CD14-positive monocyte (primary cell): Measurements from ENCODE around the gene RERE. TPM values are rescaled to one million over a fixed set of nuclear protein-coding genes. Genes with fewer than 3 reads are reported as not detected.

ENCODE experiments used
- DNase-seq, 3 donors: peaks; one replicate each; pipeline ENCODE4 v3.0.0-alpha.2; 2011 to 2022
- H2AFZ ChIP-seq: 2 replicates; pipeline ENCODE4 v1.6.0; 2012; ENCODE audit warnings: mild to moderate bottlenecking, low read depth, low read length, inconsistent platforms; ENCODE audit not compliant: insufficient read depth, poor library complexity, severe bottlenecking
- H3K27ac ChIP-seq, 2 donors: 1 replicate in 1 of 2; 2 replicates in 1 of 2; pipeline ENCODE4 v1.5.1; 2012 to 2013; ENCODE audit warnings: low read length in 2 of 2, control low read depth in 1 of 2, inconsistent platforms in 1 of 2, low read depth in 1 of 2, mild to moderate bottlenecking in 1 of 2
- H3K27me3 ChIP-seq, 2 donors: one replicate each; pipeline versions ENCODE4 v1.6.0 to v1.6.1; 2011 to 2013; ENCODE audit warnings: low read length in 2 of 2; ENCODE audit not compliant: control insufficient read depth in 2 of 2, insufficient read depth in 2 of 2
- H3K36me3 ChIP-seq, 2 donors: replicated peaks in 1 of 2; 1 replicate in 1 of 2; 2 replicates in 1 of 2; pipeline versions ENCODE4 v1.5.1 to v1.6.1; 2012 to 2013; ENCODE audit warnings: low read length in 2 of 2, control low read depth in 1 of 2, inconsistent platforms in 1 of 2, mild to moderate bottlenecking in 1 of 2; ENCODE audit not compliant: insufficient read depth in 2 of 2, control insufficient read depth in 1 of 2
- H3K4me1 ChIP-seq, 2 donors: 1 replicate in 1 of 2; 2 replicates in 1 of 2; pipeline versions ENCODE4 v1.5.1 to v1.6.1; 2012 to 2013; ENCODE audit warnings: low read length in 2 of 2, control low read depth in 1 of 2, inconsistent platforms in 1 of 2, mild to moderate bottlenecking in 1 of 2, moderate library complexity in 1 of 2; ENCODE audit not compliant: insufficient read depth in 2 of 2, control insufficient read depth in 1 of 2
- H3K4me2 ChIP-seq: replicated peaks from 2 replicates; pipeline ENCODE3; 2012; ENCODE audit warnings: low read length, moderate library complexity, mild to moderate bottlenecking; ENCODE audit not compliant: poor library complexity, severe bottlenecking; ENCODE audit errors: extremely low read depth
- H3K4me3 ChIP-seq, 3 experiments: fragments of 200-600 bp in 1 of 3; sonication (generic) in 1 of 3; replicated peaks in 1 of 3; 1 replicate in 2 of 3; 2 replicates in 1 of 3; pipeline ENCODE4 v1.5.1; 2011 to 2013; ENCODE audit warnings: low read length in 3 of 3, mild to moderate bottlenecking in 3 of 3, control low read depth in 2 of 3, low read depth in 2 of 3, inconsistent platforms in 1 of 3, moderate library complexity in 1 of 3
- H3K79me2 ChIP-seq: 2 replicates; pipeline ENCODE4 v1.6.0; 2012; ENCODE audit warnings: mild to moderate bottlenecking, control low read depth, inconsistent platforms, low read length, moderate library complexity; ENCODE audit not compliant: insufficient read depth
- H3K9ac ChIP-seq: 2 replicates; pipeline ENCODE4 v1.6.0; 2017; ENCODE audit warnings: low read length, mild to moderate bottlenecking; ENCODE audit not compliant: insufficient read depth, poor library complexity, severe bottlenecking
- H3K9me3 ChIP-seq, 2 donors: replicated peaks in 1 of 2; 1 replicate in 1 of 2; 2 replicates in 1 of 2; pipeline versions ENCODE4 v1.5.1 to v1.6.1; 2012 to 2013; ENCODE audit warnings: low read length in 2 of 2, control low read depth in 1 of 2; ENCODE audit not compliant: control insufficient read depth in 1 of 2, insufficient read depth in 1 of 2
- H4K20me1 ChIP-seq: 2 replicates; pipeline ENCODE4 v1.6.0; 2012; ENCODE audit warnings: mild to moderate bottlenecking, low read length, control low read depth, moderate library complexity; ENCODE audit not compliant: insufficient read depth
- H3K27ac Mint-ChIP-seq, 7 donors: one replicate each; pipeline ENCODE4 v1.8.0; 2020; ENCODE audit warnings: mild to moderate bottlenecking in 7 of 7, mixed read lengths in 7 of 7, moderate library complexity in 6 of 7, inconsistent platforms in 2 of 7
- H3K27me3 Mint-ChIP-seq, 3 donors: one replicate each; pipeline ENCODE4 v1.8.0; 2021 to 2022; ENCODE audit warnings: low read depth in 3 of 3, mild to moderate bottlenecking in 3 of 3, mixed read lengths in 3 of 3, moderate library complexity in 3 of 3, inconsistent platforms in 1 of 3
- H3K36me3 Mint-ChIP-seq, 2 donors: one replicate each; pipeline ENCODE4 v1.8.0; 2020; ENCODE audit warnings: mixed read lengths in 2 of 2, inconsistent platforms in 1 of 2, mild to moderate bottlenecking in 1 of 2
- H3K4me1 Mint-ChIP-seq: one replicate; pipeline ENCODE4 v1.8.0; 2020; ENCODE audit warnings: mild to moderate bottlenecking, mixed read lengths
- H3K4me3 Mint-ChIP-seq, 2 donors: one replicate each; pipeline ENCODE4 v1.8.0; 2020; ENCODE audit warnings: mild to moderate bottlenecking in 2 of 2, mixed read lengths in 2 of 2, moderate library complexity in 1 of 2
- H3K9me3 Mint-ChIP-seq, 7 donors: one replicate each; pipeline ENCODE4 v1.8.0; 2020 to 2022; ENCODE audit warnings: mixed read lengths in 7 of 7, mild to moderate bottlenecking in 6 of 7, moderate library complexity in 6 of 7, inconsistent platforms in 2 of 7
- WGBS: methylation state at CpG from one replicate; pipeline ENCODE4 v1.1.5; 2013; ENCODE audit warnings: missing lambda C conversion rate; ENCODE audit not compliant: insufficient coverage; 5-methylcytosine and 5-hydroxymethylcytosine counted together
- intact Hi-C, 2 donors: fragments of 100-400 bp; cut with micrococcal nuclease; formaldehyde crosslinking; loops; one replicate each; pipeline versions ENCODE4 v1.15.0 to v1.15.1; 2023
- polyA plus RNA-seq, 3 donors: library from polyadenylated mRNA; depleted of rRNA in 1 of 3; unstranded in 2 of 3; stranded (reverse) in 1 of 3; fragments of 300-500 nt in 2 of 3; fragments of >200 nt in 1 of 3; fragmentation: Illumina TruSeq in 2 of 3; gene quantifications; 1 replicate in 2 of 3; 2 replicates in 1 of 3; pipeline ENCODE4 v1.2.3, GENCODE V29; 2012 to 2021
- TF ChIP-seq, protein P1 (sequence below): fragments of 200-600 bp; IDR thresholded peaks from one replicate; pipeline ENCODE4 v1.8.0; 2022; ENCODE audit warnings: antibody characterized with exemption, mild to moderate bottlenecking

Gene RERE
- polyA plus RNA-seq, 3 donors, result 1.2 to 19.4 (median 3.8) TPM

DNA sequence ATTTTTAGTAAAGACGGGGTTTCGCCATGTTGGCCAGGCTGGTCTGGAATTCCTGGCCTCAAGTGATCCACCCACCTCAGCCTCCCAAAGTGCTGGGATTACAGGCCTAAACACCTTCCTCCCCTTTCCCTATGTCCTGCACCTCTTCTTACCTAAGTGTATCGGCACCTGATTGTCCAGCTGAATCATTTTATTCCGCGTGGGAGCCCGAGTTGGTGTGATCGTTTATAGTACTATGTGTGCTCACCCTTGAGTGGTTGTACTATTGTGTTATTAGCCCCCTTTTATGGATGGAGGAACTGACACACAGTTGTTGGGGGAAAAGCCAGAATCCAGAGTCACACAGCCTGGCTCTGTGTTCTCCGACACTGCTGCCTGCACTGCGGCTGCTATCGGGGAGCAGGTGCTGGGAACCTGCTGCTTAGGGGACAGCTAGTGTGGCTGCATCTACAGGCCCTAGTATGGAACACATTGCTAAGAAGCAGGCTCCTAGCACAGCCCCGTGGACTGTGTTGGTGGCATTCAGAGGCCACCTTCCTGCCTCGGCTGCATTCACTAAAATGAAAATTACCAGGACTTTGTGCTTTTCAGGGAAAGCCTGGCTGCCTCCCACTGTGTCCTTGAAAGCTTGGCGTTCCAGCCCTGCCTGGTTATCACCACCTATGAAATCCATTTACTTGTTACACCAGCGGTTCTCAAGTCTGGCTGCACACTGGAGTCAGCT, 39.4 kb upstream of the RERE start:
- no peak overlapping the region for H2AFZ ChIP-seq
- H3K27ac ChIP-seq, result no peak overlapping the region
- H3K36me3 Mint-ChIP-seq, result peaks cover 48 to 70% of the 10 kb centered on the region in 2 donors
- H3K27ac Mint-ChIP-seq, result peak overlapping the region in 1 of 7 donors; percentile 57
- peaks cover 51% of the 10 kb centered on the region for H4K20me1 ChIP-seq
- H3K9me3 ChIP-seq, result no peaks in the 10 kb centered on the region
- peaks cover 0 to 2% (median 0%) of the 10 kb centered on the region in 3 donors for H3K27me3 Mint-ChIP-seq
- peaks cover 50 to 62% of the 10 kb centered on the region in 2 donors for H3K36me3 ChIP-seq
- H3K27me3 ChIP-seq, result no peaks in the 10 kb centered on the region
- H3K9ac ChIP-seq, result no peak overlapping the region
- no peak for DNase-seq
- 92% methylated on average over 12 of the region's 14 CpGs for WGBS
- no peak overlapping the region for H3K4me3 ChIP-seq
- no peak overlapping the region for H3K4me2 ChIP-seq
- H3K4me1 ChIP-seq, result peaks cover 5 to 7% of the 10 kb centered on the region in 2 donors
- peaks cover 0 to 3% (median 2%) of the 10 kb centered on the region in 7 donors for H3K9me3 Mint-ChIP-seq
- TF ChIP-seq, protein P1, sequence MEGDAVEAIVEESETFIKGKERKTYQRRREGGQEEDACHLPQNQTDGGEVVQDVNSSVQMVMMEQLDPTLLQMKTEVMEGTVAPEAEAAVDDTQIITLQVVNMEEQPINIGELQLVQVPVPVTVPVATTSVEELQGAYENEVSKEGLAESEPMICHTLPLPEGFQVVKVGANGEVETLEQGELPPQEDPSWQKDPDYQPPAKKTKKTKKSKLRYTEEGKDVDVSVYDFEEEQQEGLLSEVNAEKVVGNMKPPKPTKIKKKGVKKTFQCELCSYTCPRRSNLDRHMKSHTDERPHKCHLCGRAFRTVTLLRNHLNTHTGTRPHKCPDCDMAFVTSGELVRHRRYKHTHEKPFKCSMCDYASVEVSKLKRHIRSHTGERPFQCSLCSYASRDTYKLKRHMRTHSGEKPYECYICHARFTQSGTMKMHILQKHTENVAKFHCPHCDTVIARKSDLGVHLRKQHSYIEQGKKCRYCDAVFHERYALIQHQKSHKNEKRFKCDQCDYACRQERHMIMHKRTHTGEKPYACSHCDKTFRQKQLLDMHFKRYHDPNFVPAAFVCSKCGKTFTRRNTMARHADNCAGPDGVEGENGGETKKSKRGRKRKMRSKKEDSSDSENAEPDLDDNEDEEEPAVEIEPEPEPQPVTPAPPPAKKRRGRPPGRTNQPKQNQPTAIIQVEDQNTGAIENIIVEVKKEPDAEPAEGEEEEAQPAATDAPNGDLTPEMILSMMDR, result no peak
- intact Hi-C loops, result loop anchor here (5.0 kb wide), 1 partner anchor 130 kb away; no protein-coding TSS in a partner anchor
- H3K4me1 Mint-ChIP-seq, result peaks cover 20% of the 10 kb centered on the region
- no peak overlapping the region for H3K4me3 Mint-ChIP-seq
- peaks cover 5% of the 10 kb centered on the region for H3K79me2 ChIP-seq

GRCh38 chr1:8854240-8854639, 36.8 kb upstream of the RERE start:
- no peak overlapping the region for H3K4me2 ChIP-seq
- TF ChIP-seq, protein P1, result no peak
- Mint-ChIP-seq H3K27ac (no peak overlapping the region), H3K4me1 (peaks cover 13% of the 10 kb centered on the region), H3K4me3 (no peak overlapping the region), H3K9me3 (peaks cover 0 to 3% (median 2%) of the 10 kb centered on the region in 7 donors), H3K27me3 (peaks cover 0 to 2% (median 0%) of the 10 kb centered on the region in 3 donors), H3K36me3 (peaks cover 28 to 49% of the 10 kb centered on the region in 2 donors)
- WGBS, result 100% methylated on average over 7 of the region's 7 CpGs
- no peak overlapping the region for H3K27ac ChIP-seq
- peaks cover 26 to 37% of the 10 kb centered on the region in 2 donors for H3K36me3 ChIP-seq
- intact Hi-C loops, result no loop called here
- H3K4me3 ChIP-seq, result no peak overlapping the region
- H3K79me2 ChIP-seq, result peaks cover 4% of the 10 kb centered on the region
- H4K20me1 ChIP-seq, result peaks cover 25% of the 10 kb centered on the region
- no peak for DNase-seq
- no peaks in the 10 kb centered on the region for H3K27me3 ChIP-seq
- no peaks in the 10 kb centered on the region for H3K9me3 ChIP-seq
- H3K9ac ChIP-seq, result no peak overlapping the region
- H2AFZ ChIP-seq, result no peak overlapping the region
- peaks cover 4 to 6% of the 10 kb centered on the region in 2 donors for H3K4me1 ChIP-seq
